ENCODE measurements around the gene PLA2G1B.

The PLA2G1B gene

GRCh38 chr12:120284381-120284780, 43.2 kb downstream of the PLA2G1B start:
- DNase-seq = no peak
- Histone ChIP-seq H3K9me3 (ENCODE audit: severe bottlenecking) (no peaks in the 10 kb centered on the region), H3K27me3 (ENCODE audit: insufficient read depth, low read depth, severe bottlenecking) (no peaks in the 10 kb centered on the region), H3K27ac (no peak overlapping the region), H3K4me3 (ENCODE audit: low read depth, low read length) (no peak overlapping the region), H3K36me3 (no peaks in the 10 kb centered on the region)
- TF ChIP-seq, protein P1, sequence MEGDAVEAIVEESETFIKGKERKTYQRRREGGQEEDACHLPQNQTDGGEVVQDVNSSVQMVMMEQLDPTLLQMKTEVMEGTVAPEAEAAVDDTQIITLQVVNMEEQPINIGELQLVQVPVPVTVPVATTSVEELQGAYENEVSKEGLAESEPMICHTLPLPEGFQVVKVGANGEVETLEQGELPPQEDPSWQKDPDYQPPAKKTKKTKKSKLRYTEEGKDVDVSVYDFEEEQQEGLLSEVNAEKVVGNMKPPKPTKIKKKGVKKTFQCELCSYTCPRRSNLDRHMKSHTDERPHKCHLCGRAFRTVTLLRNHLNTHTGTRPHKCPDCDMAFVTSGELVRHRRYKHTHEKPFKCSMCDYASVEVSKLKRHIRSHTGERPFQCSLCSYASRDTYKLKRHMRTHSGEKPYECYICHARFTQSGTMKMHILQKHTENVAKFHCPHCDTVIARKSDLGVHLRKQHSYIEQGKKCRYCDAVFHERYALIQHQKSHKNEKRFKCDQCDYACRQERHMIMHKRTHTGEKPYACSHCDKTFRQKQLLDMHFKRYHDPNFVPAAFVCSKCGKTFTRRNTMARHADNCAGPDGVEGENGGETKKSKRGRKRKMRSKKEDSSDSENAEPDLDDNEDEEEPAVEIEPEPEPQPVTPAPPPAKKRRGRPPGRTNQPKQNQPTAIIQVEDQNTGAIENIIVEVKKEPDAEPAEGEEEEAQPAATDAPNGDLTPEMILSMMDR (IDR thresholded peaks at IDR 0.05; ENCODE audit: low read depth, low read length) = no peak

DNA sequence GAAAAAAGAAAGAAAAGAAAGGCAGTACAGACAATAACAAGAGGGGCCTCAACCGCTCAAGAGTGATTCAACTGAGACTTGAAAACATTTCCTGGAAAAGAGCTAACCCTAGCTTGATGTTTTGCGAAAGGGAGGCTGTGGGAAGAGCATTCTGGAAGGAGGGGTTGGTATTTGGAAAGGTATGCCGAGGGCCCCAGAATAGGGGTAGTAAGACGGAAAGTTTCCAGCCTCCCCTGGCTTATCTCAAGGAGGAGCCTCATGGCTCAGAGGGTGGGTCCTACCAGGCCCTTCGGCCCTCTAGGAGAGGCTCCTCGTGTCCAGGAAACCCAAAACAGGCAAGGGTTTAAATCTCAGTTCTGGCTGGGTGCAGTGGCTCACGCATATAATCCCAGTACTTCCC, 44.3 kb downstream of the PLA2G1B start:
- no peak for DNase-seq
- Histone ChIP-seq H3K9me3 (ENCODE audit: severe bottlenecking) (peaks cover 1% of the 10 kb centered on the region), H3K27ac (no peak overlapping the region), H3K4me3 (ENCODE audit: low read depth, low read length) (no peak overlapping the region), H3K36me3 (no peaks in the 10 kb centered on the region), H3K27me3 (ENCODE audit: insufficient read depth, low read depth, severe bottlenecking) (no peaks in the 10 kb centered on the region)
- TF ChIP-seq, protein P1 (IDR thresholded peaks at IDR 0.05; ENCODE audit: low read depth, low read length) = no peak

- no peak for DNase-seq
- Histone ChIP-seq H3K27me3 (ENCODE audit: insufficient read depth, low read depth, severe bottlenecking) (no peaks in the 10 kb centered on the region), H3K27ac (no peak overlapping the region), H3K4me3 (ENCODE audit: low read depth, low read length) (no peak overlapping the region), H3K9me3 (ENCODE audit: severe bottlenecking) (peaks cover 6% of the 10 kb centered on the region), H3K36me3 (no peaks in the 10 kb centered on the region)
- TF ChIP-seq, protein P1 (IDR thresholded peaks at IDR 0.05; ENCODE audit: low read depth, low read length) = no peak
Observed at GRCh38 chr12:120278137-120279069, 49.2 kb downstream of the PLA2G1B start.

DNA sequence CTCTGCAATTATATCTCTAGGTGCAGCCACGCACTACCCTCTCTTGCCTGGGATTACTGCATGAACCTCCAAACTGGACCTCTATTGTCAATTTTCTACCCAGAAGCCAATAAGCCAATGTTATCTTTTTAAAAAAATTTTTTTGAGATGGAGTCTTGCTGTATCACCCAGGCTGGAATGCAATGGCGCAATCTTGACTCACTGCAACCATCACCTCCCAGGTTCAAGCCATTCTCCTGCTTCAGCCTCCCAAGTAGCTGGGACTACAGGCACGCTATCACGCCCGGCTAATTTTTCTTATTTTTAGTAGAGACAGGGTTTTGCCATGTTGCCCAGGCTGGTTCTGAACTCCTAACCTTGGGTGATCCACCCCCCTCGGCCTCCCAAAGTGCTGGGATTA, 50.8 kb downstream of the PLA2G1B start:
- Histone ChIP-seq H3K4me3 (ENCODE audit: low read depth, low read length) (no peak overlapping the region), H3K27ac (no peak overlapping the region), H3K9me3 (ENCODE audit: severe bottlenecking) (peaks cover 6% of the 10 kb centered on the region), H3K27me3 (ENCODE audit: insufficient read depth, low read depth, severe bottlenecking) (no peaks in the 10 kb centered on the region), H3K36me3 (no peaks in the 10 kb centered on the region)
- TF ChIP-seq, protein P1 (IDR thresholded peaks at IDR 0.05; ENCODE audit: low read depth, low read length) = no peak
- no peak for DNase-seq

All from WERI-Rb-1 (cell line).